Measurements from ENCODE around the gene ZNF32. TPM values are rescaled to one million over a fixed set of nuclear protein-coding genes. Genes with fewer than 3 reads are reported as not detected.
"Not testable (repeated sequence)": the region's sequence is repeated elsewhere in the genome, so short reads cannot be mapped to it uniquely, and the experiment has no call there.

The ZNF32 gene
- total RNA-seq, 1 experiment from 2014 or later, result 14.6 TPM

GRCh38 chr10:43640603-43641002 lies 8.1 kb downstream of the ZNF32 start:
- Mint-ChIP-seq H3K27ac (no peak overlapping the region), H3K9me3 (peaks cover 66 to 69% of the 10 kb centered on the region in 2 experiments), H3K27me3 (ENCODE audit: low read depth) (peaks cover 7% of the 10 kb centered on the region; the same call in 1 of the 2 replicates)

GRCh38 chr10:43635816-43636215 lies 12.9 kb downstream of the ZNF32 start:
- H2BK5ac ChIP-seq (ENCODE audit: insufficient read length, low read length); H4K20me1 ChIP-seq (ENCODE audit: control insufficient read depth, insufficient read depth, insufficient read length); DNase-seq; H4K5ac ChIP-seq (ENCODE audit: insufficient read length, low read depth, low read length); H3K27me3 ChIP-seq (ENCODE audit: insufficient read depth, low read length); H3K14ac ChIP-seq (ENCODE audit: insufficient read depth, low read length); H3K4me1 ChIP-seq (ENCODE audit: insufficient read depth, low read length); H3K4me3 Mint-ChIP-seq; H2BK12ac ChIP-seq (ENCODE audit: insufficient read length, low read depth, low read length); H3K27ac ChIP-seq (ENCODE audit: insufficient read length, low read depth, low read length); H4K8ac ChIP-seq (replicated peaks; ENCODE audit: insufficient read length, low read depth, low read length); H3K18ac ChIP-seq (ENCODE audit: insufficient read length, low read depth, low read length); H3K79me1 ChIP-seq (ENCODE audit: insufficient read depth, low read depth, low read length, poor library complexity, severe bottlenecking); H3K9me3 ChIP-seq (ENCODE audit: control insufficient read depth, low read depth, low read length); H2AK5ac ChIP-seq (ENCODE audit: insufficient read length, low read length); H3K4me1 Mint-ChIP-seq; H3K23me2 ChIP-seq (ENCODE audit: insufficient read length, low read depth, low read length, poor library complexity, severe bottlenecking); H3K79me2 ChIP-seq (ENCODE audit: insufficient read depth, low read length); H3K27me3 Mint-ChIP-seq (ENCODE audit: low read depth); H3K56ac ChIP-seq (ENCODE audit: insufficient read length, low read depth, low read length); H3K4ac ChIP-seq (ENCODE audit: low read depth, low read length); H2BK120ac ChIP-seq (ENCODE audit: low read depth, low read length, poor library complexity, severe bottlenecking); H3K36me3 Mint-ChIP-seq (ENCODE audit: insufficient read depth in 1 of 3, low read depth in 3 of 3); H3K27ac Mint-ChIP-seq; H4K91ac ChIP-seq (ENCODE audit: insufficient read length, low read depth, low read length); H2BK20ac ChIP-seq (ENCODE audit: low read depth, low read length, poor library complexity, severe bottlenecking); H3T11ph ChIP-seq (ENCODE audit: low read length); H3K4me2 ChIP-seq (ENCODE audit: insufficient read depth, insufficient read length, low read length); H2BK15ac ChIP-seq (ENCODE audit: low read depth, low read length); H3K9ac ChIP-seq (ENCODE audit: extremely low read depth, insufficient read length, low read length); H2AFZ ChIP-seq (ENCODE audit: low read length); H3K23ac ChIP-seq (ENCODE audit: insufficient read length, low read depth, low read length): not testable (repeated sequence)
- no CpG with 5 or more reads among the region's 1 CpG for WGBS (ENCODE audit: extremely low coverage, insufficient read length, low lambda C conversion rate)
- H3K9me3 Mint-ChIP-seq, result peaks cover 54 to 61% of the 10 kb centered on the region in 2 experiments

More at GRCh38 chr10:43640603-43641002, 8.1 kb downstream of the ZNF32 start:
- H3K56ac ChIP-seq (ENCODE audit: insufficient read length, low read depth, low read length), result no peak overlapping the region
- no peak for DNase-seq
- H2BK5ac ChIP-seq (ENCODE audit: insufficient read length, low read length), result no peak overlapping the region
- H4K20me1 ChIP-seq (ENCODE audit: control insufficient read depth, insufficient read depth, insufficient read length), result no peaks in the 10 kb centered on the region
- no peaks in the 10 kb centered on the region for H3K27me3 ChIP-seq (ENCODE audit: insufficient read depth, low read length)
- no peaks in the 10 kb centered on the region for H3K4me1 ChIP-seq (ENCODE audit: insufficient read depth, low read length)
- no peak overlapping the region for H3K14ac ChIP-seq (ENCODE audit: insufficient read depth, low read length)
- no peak overlapping the region for H2BK15ac ChIP-seq (ENCODE audit: low read depth, low read length)
- H3K9me3 ChIP-seq (ENCODE audit: control insufficient read depth, low read depth, low read length), result peaks cover 36% of the 10 kb centered on the region
- H3K4me2 ChIP-seq (ENCODE audit: insufficient read depth, insufficient read length, low read length), result no peak overlapping the region
- H3K9ac ChIP-seq (ENCODE audit: extremely low read depth, insufficient read length, low read length), result no peak overlapping the region
- H2BK12ac ChIP-seq (ENCODE audit: insufficient read length, low read depth, low read length), result no peak overlapping the region
- no peak overlapping the region for H3K23ac ChIP-seq (ENCODE audit: insufficient read length, low read depth, low read length)
- no peak overlapping the region for H2BK20ac ChIP-seq (ENCODE audit: low read depth, low read length, poor library complexity, severe bottlenecking)
- no peak overlapping the region for H4K8ac ChIP-seq (replicated peaks; ENCODE audit: insufficient read length, low read depth, low read length)
- H3K23me2 ChIP-seq (ENCODE audit: insufficient read length, low read depth, low read length, poor library complexity, severe bottlenecking), result no peaks in the 10 kb centered on the region
- H2BK120ac ChIP-seq (ENCODE audit: low read depth, low read length, poor library complexity, severe bottlenecking), result no peak overlapping the region
- H3K27ac ChIP-seq (ENCODE audit: insufficient read length, low read depth, low read length), result no peak overlapping the region
- no peak for TF ChIP-seq CTCF (conservative IDR thresholded peaks at IDR 0.05)
- no peak overlapping the region for H3T11ph ChIP-seq (ENCODE audit: low read length)
- H4K5ac ChIP-seq (ENCODE audit: insufficient read length, low read depth, low read length), result no peak overlapping the region
- H3K4ac ChIP-seq (ENCODE audit: low read depth, low read length), result no peak overlapping the region
- no peak overlapping the region for H3K4me3 Mint-ChIP-seq
- H3K36me3 Mint-ChIP-seq (ENCODE audit: insufficient read depth in 1 of 3, low read depth in 3 of 3), result peaks cover 32 to 39% (median 36%) of the 10 kb centered on the region in 3 experiments
- no peak overlapping the region for H2AFZ ChIP-seq (ENCODE audit: low read length)
- H3K18ac ChIP-seq (ENCODE audit: insufficient read length, low read depth, low read length), result no peak overlapping the region
- H3K79me2 ChIP-seq (ENCODE audit: insufficient read depth, low read length), result no peaks in the 10 kb centered on the region
- no peaks in the 10 kb centered on the region for H3K79me1 ChIP-seq (ENCODE audit: insufficient read depth, low read depth, low read length, poor library complexity, severe bottlenecking)
- H3K4me1 Mint-ChIP-seq, result 0 out of 4 replicates have a peak, but pooled peaks cover 0 to 3% of the 10 kb centered on the region in 2 experiments
- no peak overlapping the region for H4K91ac ChIP-seq (ENCODE audit: insufficient read length, low read depth, low read length)
- no peak overlapping the region for H2AK5ac ChIP-seq (ENCODE audit: insufficient read length, low read length)

Data from H9 (cell line).